PC-9 (cell line): ENCODE measurements around the gene SGIP1. TPM values are rescaled to one million over a fixed set of nuclear protein-coding genes. Genes with fewer than 3 reads are reported as not detected.

Experiments
- BruUV-seq: library from RNA; stranded (reverse); fragments of 400-500 nt; replicated peaks from 2 replicates; lab custom pipeline; 2021; lab: Mats Ljungman, UMichigan
- CTCF ChIA-PET: fragments of 300-600 bp; sonication (Branson Sonifier 250); formaldehyde crosslinking; loops from one replicate; lab custom pipeline; 2022; ENCODE audit warnings: antibody characterized with exemption; lab: Charles Lee
- POLR2A ChIA-PET: fragments of 300-600 bp; sonication (Branson Sonifier 250); formaldehyde crosslinking; loops from one replicate; lab custom pipeline; 2022; ENCODE audit warnings: antibody characterized with exemption; ENCODE audit not compliant: unreplicated experiment; lab: Charles Lee
- DNase-seq, 2 experiments: peaks; one replicate each; pipeline versions ENCODE4 v3.0.0 to v3.0.0-alpha.2; 2015 to 2022; ENCODE audit warnings: mixed read lengths in 1 of 2
- H2AFZ ChIP-seq: fragments of 200-600 bp; sonication (generic); 2 replicates; pipeline ENCODE4 v1.8.1; 2017; ENCODE audit warnings: antibody characterized with exemption
- H3F3A ChIP-seq: fragments of 200-600 bp; sonication (generic); 2 replicates; pipeline ENCODE4 v1.8.1; 2017; ENCODE audit warnings: antibody characterized with exemption, mild to moderate bottlenecking, low read depth; ENCODE audit not compliant: insufficient read depth
- H3K27ac ChIP-seq: fragments of 200-600 bp; sonication (generic); 2 replicates; pipeline ENCODE4 v1.6.1; 2016; ENCODE audit warnings: mixed run types
- H3K27me3 ChIP-seq: fragments of 200-600 bp; sonication (generic); 2 replicates; pipeline ENCODE4 v1.6.1; 2016; ENCODE audit warnings: low read depth, mixed run types; ENCODE audit not compliant: insufficient read depth
- H3K36me3 ChIP-seq: fragments of 200-600 bp; sonication (generic); 2 replicates; pipeline ENCODE4 v1.6.1; 2016; ENCODE audit warnings: low read depth, mixed run types
- H3K4me1 ChIP-seq: fragments of 200-600 bp; sonication (generic); replicated peaks from 2 replicates; pipeline ENCODE4 v1.6.1; 2016; ENCODE audit warnings: mixed run types; ENCODE audit not compliant: insufficient read depth
- H3K4me2 ChIP-seq: fragments of 200-600 bp; sonication (generic); 2 replicates; pipeline ENCODE4 v1.6.1; 2017; ENCODE audit warnings: mixed run types
- H3K4me3 ChIP-seq: fragments of 200-600 bp; sonication (generic); 2 replicates; pipeline ENCODE4 v1.6.1; 2016; ENCODE audit warnings: mixed run types
- H3K79me2 ChIP-seq: fragments of 200-600 bp; sonication (generic); 2 replicates; pipeline ENCODE4 v1.6.1; 2017; ENCODE audit warnings: low read depth, mixed run types
- H3K9me2 ChIP-seq: fragments of 200-600 bp; sonication (generic); 2 replicates; pipeline ENCODE4 v1.8.1; 2017; ENCODE audit warnings: mild to moderate bottlenecking; ENCODE audit not compliant: insufficient read depth
- H3K9me3 ChIP-seq: fragments of 200-600 bp; sonication (generic); 2 replicates; pipeline ENCODE4 v1.8.1; 2016; ENCODE audit warnings: low read depth; ENCODE audit not compliant: insufficient read depth
- H4K20me1 ChIP-seq: fragments of 200-600 bp; sonication (generic); 2 replicates; pipeline ENCODE4 v1.8.1; 2017; ENCODE audit not compliant: insufficient read depth
- EZH2 ChIP-seq: fragments of 200-600 bp; sonication (generic); IDR thresholded peaks from 2 replicates; pipeline ENCODE4 v1.8.0; 2017; ENCODE audit warnings: antibody characterized with exemption, low read depth
- intact Hi-C: fragments of 100-400 bp; cut with micrococcal nuclease; formaldehyde crosslinking; loops from one replicate; pipeline ENCODE4 v1.10.0; 2022; ENCODE audit not compliant: unreplicated experiment
- total RNA-seq: library from RNA; stranded (reverse); gene quantifications from 2 replicates; pipeline ENCODE4 v1.2.3, GENCODE V29; 2021
- TF ChIP-seq, protein P1 (sequence below): fragments of 200-600 bp; sonication (generic); conservative IDR thresholded peaks from 2 replicates; pipeline ENCODE4 v1.6.1; 2017; ENCODE audit warnings: mixed run types, antibody characterized with exemption, mild to moderate bottlenecking, moderate library complexity

The SGIP1 gene
- total RNA-seq, 1 experiment from 2014 or later: not detected

- CTCF ChIA-PET: no interaction called here
- H3K27me3 ChIP-seq: no peaks in the 10 kb centered on the region
- intact Hi-C loops: no loop called here
- no peaks in the 10 kb centered on the region for H3K36me3 ChIP-seq
- H3K27ac ChIP-seq: no peak overlapping the region
- no peak for DNase-seq
- H3K4me3 ChIP-seq: no peak overlapping the region
- no TSS peak for BruUV-seq
- H4K20me1 ChIP-seq: no peaks in the 10 kb centered on the region
- H3K4me2 ChIP-seq: no peak overlapping the region
- no peaks in the 10 kb centered on the region for H3K79me2 ChIP-seq
- TF ChIP-seq, protein P1, sequence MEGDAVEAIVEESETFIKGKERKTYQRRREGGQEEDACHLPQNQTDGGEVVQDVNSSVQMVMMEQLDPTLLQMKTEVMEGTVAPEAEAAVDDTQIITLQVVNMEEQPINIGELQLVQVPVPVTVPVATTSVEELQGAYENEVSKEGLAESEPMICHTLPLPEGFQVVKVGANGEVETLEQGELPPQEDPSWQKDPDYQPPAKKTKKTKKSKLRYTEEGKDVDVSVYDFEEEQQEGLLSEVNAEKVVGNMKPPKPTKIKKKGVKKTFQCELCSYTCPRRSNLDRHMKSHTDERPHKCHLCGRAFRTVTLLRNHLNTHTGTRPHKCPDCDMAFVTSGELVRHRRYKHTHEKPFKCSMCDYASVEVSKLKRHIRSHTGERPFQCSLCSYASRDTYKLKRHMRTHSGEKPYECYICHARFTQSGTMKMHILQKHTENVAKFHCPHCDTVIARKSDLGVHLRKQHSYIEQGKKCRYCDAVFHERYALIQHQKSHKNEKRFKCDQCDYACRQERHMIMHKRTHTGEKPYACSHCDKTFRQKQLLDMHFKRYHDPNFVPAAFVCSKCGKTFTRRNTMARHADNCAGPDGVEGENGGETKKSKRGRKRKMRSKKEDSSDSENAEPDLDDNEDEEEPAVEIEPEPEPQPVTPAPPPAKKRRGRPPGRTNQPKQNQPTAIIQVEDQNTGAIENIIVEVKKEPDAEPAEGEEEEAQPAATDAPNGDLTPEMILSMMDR: no peak
- no peak for TF ChIP-seq EZH2
- no peaks in the 10 kb centered on the region for H3K9me2 ChIP-seq
- POLR2A ChIA-PET: no interaction called here
- no peak overlapping the region for H2AFZ ChIP-seq
- no peaks in the 10 kb centered on the region for H3K4me1 ChIP-seq
- H3F3A ChIP-seq: no peaks in the 10 kb centered on the region
- no peaks in the 10 kb centered on the region for H3K9me3 ChIP-seq
These were observed 147.7 kb downstream of the SGIP1 start for GRCh38 chr1:66681686-66682085.

GRCh38 chr1:66682106-66682505 is 148.2 kb downstream of the SGIP1 start:
- intact Hi-C loops: no loop called here
- H3F3A ChIP-seq: no peaks in the 10 kb centered on the region
- H3K4me3 ChIP-seq: no peak overlapping the region
- no peak overlapping the region for H2AFZ ChIP-seq
- no peaks in the 10 kb centered on the region for H3K4me1 ChIP-seq
- CTCF ChIA-PET: no interaction called here
- no peaks in the 10 kb centered on the region for H3K79me2 ChIP-seq
- no peaks in the 10 kb centered on the region for H3K9me3 ChIP-seq
- no TSS peak for BruUV-seq
- POLR2A ChIA-PET: no interaction called here
- no peaks in the 10 kb centered on the region for H3K36me3 ChIP-seq
- no peaks in the 10 kb centered on the region for H3K9me2 ChIP-seq
- H4K20me1 ChIP-seq: no peaks in the 10 kb centered on the region
- no peak for DNase-seq
- TF ChIP-seq, protein P1: no peak
- no peak for TF ChIP-seq EZH2
- H3K27me3 ChIP-seq: no peaks in the 10 kb centered on the region
- H3K27ac ChIP-seq: no peak overlapping the region
- H3K4me2 ChIP-seq: no peak overlapping the region

- TF ChIP-seq, protein P1: no peak
- no peak for TF ChIP-seq EZH2
- H3K4me1 ChIP-seq: no peaks in the 10 kb centered on the region
- no peak for DNase-seq
- no peak overlapping the region for H2AFZ ChIP-seq
- no peaks in the 10 kb centered on the region for H4K20me1 ChIP-seq
- H3K9me2 ChIP-seq: no peaks in the 10 kb centered on the region
- H3K9me3 ChIP-seq: no peaks in the 10 kb centered on the region
- no peaks in the 10 kb centered on the region for H3K79me2 ChIP-seq
- H3K4me2 ChIP-seq: no peak overlapping the region
- CTCF ChIA-PET: no interaction called here
- no peaks in the 10 kb centered on the region for H3K36me3 ChIP-seq
- no peak overlapping the region for H3K4me3 ChIP-seq
- intact Hi-C loops: no loop called here
- no peaks in the 10 kb centered on the region for H3K27me3 ChIP-seq
- no TSS peak for BruUV-seq
- H3F3A ChIP-seq: no peaks in the 10 kb centered on the region
- POLR2A ChIA-PET: interaction anchor here (0.6 kb wide), 1 partner anchor 9 kb away, joined by 3 read pairs; no protein-coding TSS in a partner anchor
- no peak overlapping the region for H3K27ac ChIP-seq
These were observed 150.4 kb downstream of the SGIP1 start for GRCh38 chr1:66684353-66684752.
